ENCODE measurements around the gene MYO10. TPM values are rescaled to one million over a fixed set of nuclear protein-coding genes. Genes with fewer than 3 reads are reported as not detected.

Gene MYO10
- total and polyA plus RNA-seq, 2 of the 8 experiments (the other 6 are each of a cell fraction or from before 2014, with no cell fraction given) = 21.5 to 107 TPM

DNA sequence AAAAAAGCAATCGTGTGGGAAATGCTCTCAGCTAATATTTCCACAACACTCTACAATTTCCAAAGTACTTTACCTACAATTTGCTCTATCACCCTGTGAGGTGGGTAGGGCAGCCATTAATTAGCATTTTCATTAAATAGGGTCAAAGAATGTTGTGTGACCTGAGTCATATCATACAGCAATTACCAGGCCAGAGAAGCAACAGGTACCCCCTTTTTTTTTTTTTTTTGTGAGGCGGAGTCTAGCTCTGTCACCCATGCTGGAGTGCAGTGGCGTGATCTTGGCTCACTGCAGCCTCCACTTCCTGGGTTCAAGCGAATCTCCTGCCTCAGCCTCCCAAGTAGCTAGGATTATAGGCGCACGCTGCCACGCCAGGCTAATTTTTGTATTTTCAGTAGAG lies 210.5 kb downstream of the MYO10 start:
- Histone ChIP-seq H3K4me1 (replicated peaks in 1 of 4; ENCODE audit: control insufficient read depth in 3 of 4, insufficient read depth in 4 of 4, low read length in 3 of 4) (peaks cover 9 to 31% (median 21%) of the 10 kb centered on the region in 4 experiments), H3K9me3 (ENCODE audit: insufficient read depth in 2 of 2, low read depth in 1 of 2, low read length in 1 of 2) (peaks cover 0 to 2% of the 10 kb centered on the region in 2 experiments; a peak in 1 of 4 replicates), H3K4ac (replicated peaks; ENCODE audit: insufficient read length, low read depth, low read length) (no peak overlapping the region), H3K36me3 (ENCODE audit: control insufficient read depth in 2 of 4, insufficient read depth in 4 of 4, low read length in 3 of 4) (peaks cover 0 to 20% (median 6%) of the 10 kb centered on the region in 4 experiments; a peak in 3 of 8 replicates), H2BK5ac (ENCODE audit: low read depth, low read length) (no peak overlapping the region), H4K8ac (ENCODE audit: extremely low read depth, insufficient read depth, low read length) (no peak overlapping the region), H3K18ac (ENCODE audit: extremely low read depth, low read length) (no peak overlapping the region), H2BK15ac (ENCODE audit: low read length) (no peak overlapping the region), H4K91ac (replicated peaks; ENCODE audit: insufficient read length, low read length) (no peak overlapping the region), H3K23ac (ENCODE audit: insufficient read length) (no peak overlapping the region), H3K9ac (replicated peaks in 1 of 4; ENCODE audit: extremely low read depth in 1 of 4, low read depth in 3 of 4, low read length in 3 of 4) (no peak overlapping the region), H3K79me2 (ENCODE audit: control insufficient read depth in 1 of 2, insufficient read depth in 2 of 2, low read length in 2 of 2) (peaks cover 39 to 97% of the 10 kb centered on the region in 2 experiments), H2BK20ac (ENCODE audit: low read length) (no peak overlapping the region), H4K20me1 (replicated peaks in 1 of 2; ENCODE audit: control insufficient read depth in 1 of 2, insufficient read depth in 2 of 2, low read length in 2 of 2) (peaks cover 7 to 35% of the 10 kb centered on the region in 2 experiments), H3K4me2 (ENCODE audit: insufficient read depth in 1 of 2, low read depth in 2 of 2, low read length in 2 of 2) (no peak overlapping the region), H3K23me2 (ENCODE audit: low read depth, low read length) (no peaks in the 10 kb centered on the region), H3K27me3 (replicated peaks in 1 of 4; ENCODE audit: control insufficient read depth in 3 of 4, extremely low read depth in 1 of 4, insufficient read depth in 3 of 4, low read length in 3 of 4) (no peaks in the 10 kb centered on the region), H2AFZ (ENCODE audit: low read length) (no peak overlapping the region), H2BK120ac (replicated peaks; ENCODE audit: low read depth, low read length) (no peak overlapping the region), H3K56ac (replicated peaks; ENCODE audit: insufficient read length, low read depth, low read length) (no peak overlapping the region), H3K4me3 (ENCODE audit: extremely low read depth in 1 of 4, insufficient read depth in 2 of 4, low read depth in 3 of 4, low read length in 4 of 4) (no peak overlapping the region), H2BK12ac (ENCODE audit: low read depth, low read length) (no peak overlapping the region), H3K79me1 (ENCODE audit: low read depth, low read length) (peaks cover 16% of the 10 kb centered on the region), H4K5ac (ENCODE audit: insufficient read length, low read depth, low read length) (no peak overlapping the region), H3K14ac (ENCODE audit: insufficient read length) (no peak overlapping the region), H3K27ac (ENCODE audit: low read depth, low read length) (no peak overlapping the region), H2AK5ac (ENCODE audit: low read depth, low read length) (no peak overlapping the region)
- 96% methylated on average over 6 of the region's 7 CpGs; no CpG with 5 or more reads in 1 of the 2 experiments for WGBS, 2 experiments (ENCODE audit: extremely low coverage in 1 of 2, insufficient coverage in 1 of 2, insufficient read length in 1 of 2, insufficient replicate concordance in 2 of 2, low coverage in 1 of 2, low lambda C conversion rate in 2 of 2, missing lambda C conversion rate in 1 of 2)
- TF ChIP-seq RAD21 (IDR thresholded peaks at IDR 0.05 in 1 of 2, conservative IDR thresholded peaks at IDR 0.05 in 1 of 2; ENCODE audit: low read depth in 2 of 2, low read length in 2 of 2) = no peak
- CTCF ChIA-PET (ENCODE audit: partially characterized antibody) = interaction anchor here (1.1 kb wide), 2 partner anchors 66 to 464 kb away, joined by 3 read pairs; no protein-coding TSS in a partner anchor
- DNase-seq (ENCODE audit: low read depth in 1 of 2, low spot score in 2 of 2) (no peak), FAIRE-seq (no peak)
- POLR2A ChIA-PET (ENCODE audit: partially characterized antibody) = interaction anchor here (1.3 to 5.6 kb wide), 4 partner anchors 10 to 13 kb away, joined by 6 to 42 read pairs (median 8); no protein-coding TSS in a partner anchor
